Sigmoid colon (tissue), 4 donors: ENCODE measurements around the gene NRBF2.

Experiments used
- EP300 ChIP-seq, 4 donors: sonication (generic); formaldehyde crosslinking; IDR thresholded peaks; one replicate each; pipeline ENCODE4 v1.6.1; 2017; ENCODE audit warnings: antibody characterized with exemption in 4 of 4
- POLR2A ChIP-seq, 2 donors: fragments of 450-650 bp; IDR thresholded peaks; one replicate each; pipeline ENCODE4 v1.6.1; 2016; ENCODE audit warnings: antibody characterized with exemption in 2 of 2, mild to moderate bottlenecking in 2 of 2, moderate library complexity in 2 of 2
- POLR2AphosphoS5 ChIP-seq, 4 donors: sonication (generic); formaldehyde crosslinking; IDR thresholded peaks; one replicate each; pipeline ENCODE4 v1.6.1; 2017; ENCODE audit warnings: antibody characterized with exemption in 4 of 4
- TF ChIP-seq, protein P1 (sequence below), 4 experiments: fragments of 450-650 bp in 3 of 4; fragments of 200-600 bp in 1 of 4; IDR thresholded peaks; one replicate each; pipeline ENCODE4 v1.5.1; 2016 to 2019; ENCODE audit warnings: antibody characterized with exemption in 4 of 4, mild to moderate bottlenecking in 3 of 4, moderate library complexity in 2 of 4

DNA sequence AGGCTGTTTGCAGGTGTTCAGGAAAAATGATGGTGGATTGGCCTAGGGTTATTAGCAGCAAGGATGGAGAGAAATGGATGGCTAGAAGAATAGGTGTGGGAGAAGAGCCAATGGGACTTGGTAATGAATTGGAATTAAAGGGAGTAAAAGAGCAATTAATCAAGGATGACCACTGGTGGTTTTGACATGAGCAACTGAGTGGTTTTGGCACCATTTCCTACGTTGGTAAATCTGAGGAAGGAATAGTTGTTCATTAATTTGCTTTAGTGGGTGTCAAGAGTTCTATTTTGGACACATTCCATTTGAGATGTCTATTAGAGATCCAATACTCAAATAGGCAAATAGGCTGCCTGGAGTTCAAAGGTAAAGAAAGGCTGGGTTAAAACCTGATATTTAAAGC, 38.2 kb upstream of the NRBF2 start:
- no peak for TF ChIP-seq POLR2AphosphoS5 (IDR thresholded peaks at IDR 0.05)
- TF ChIP-seq, protein P1, sequence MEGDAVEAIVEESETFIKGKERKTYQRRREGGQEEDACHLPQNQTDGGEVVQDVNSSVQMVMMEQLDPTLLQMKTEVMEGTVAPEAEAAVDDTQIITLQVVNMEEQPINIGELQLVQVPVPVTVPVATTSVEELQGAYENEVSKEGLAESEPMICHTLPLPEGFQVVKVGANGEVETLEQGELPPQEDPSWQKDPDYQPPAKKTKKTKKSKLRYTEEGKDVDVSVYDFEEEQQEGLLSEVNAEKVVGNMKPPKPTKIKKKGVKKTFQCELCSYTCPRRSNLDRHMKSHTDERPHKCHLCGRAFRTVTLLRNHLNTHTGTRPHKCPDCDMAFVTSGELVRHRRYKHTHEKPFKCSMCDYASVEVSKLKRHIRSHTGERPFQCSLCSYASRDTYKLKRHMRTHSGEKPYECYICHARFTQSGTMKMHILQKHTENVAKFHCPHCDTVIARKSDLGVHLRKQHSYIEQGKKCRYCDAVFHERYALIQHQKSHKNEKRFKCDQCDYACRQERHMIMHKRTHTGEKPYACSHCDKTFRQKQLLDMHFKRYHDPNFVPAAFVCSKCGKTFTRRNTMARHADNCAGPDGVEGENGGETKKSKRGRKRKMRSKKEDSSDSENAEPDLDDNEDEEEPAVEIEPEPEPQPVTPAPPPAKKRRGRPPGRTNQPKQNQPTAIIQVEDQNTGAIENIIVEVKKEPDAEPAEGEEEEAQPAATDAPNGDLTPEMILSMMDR (IDR thresholded peaks at IDR 0.05) = no peak
- TF ChIP-seq EP300 (IDR thresholded peaks at IDR 0.05) = no peak
- TF ChIP-seq POLR2A (IDR thresholded peaks at IDR 0.05) = no peak
